ENCODE results near the gene SNCAIP. TPM values are rescaled to one million over a fixed set of nuclear protein-coding genes. Genes with fewer than 3 reads are reported as not detected.

SNCAIP gene
- total and polyA plus RNA-seq, 2 experiments from 2014 or later, result 6.1 to 11.9 TPM

DNA sequence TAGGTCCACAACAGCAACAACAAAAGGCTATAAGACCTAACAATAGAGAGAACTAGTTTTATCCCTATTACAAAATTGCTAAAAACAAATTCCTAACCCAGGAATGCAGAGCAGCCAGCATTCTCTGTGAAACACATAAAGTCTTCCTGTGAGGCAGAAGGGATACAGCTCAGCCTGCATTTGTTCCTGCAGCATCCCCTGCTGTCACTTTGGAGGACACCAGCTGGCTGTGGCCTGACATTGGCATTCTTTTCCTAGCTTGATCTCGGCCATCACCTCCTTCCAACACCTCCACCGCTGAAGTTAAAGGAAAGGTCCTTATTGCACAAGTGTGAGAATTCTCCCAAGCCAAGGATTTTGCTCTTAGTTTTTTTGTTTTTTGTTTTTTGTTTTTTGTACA, 186.1 kb downstream of the SNCAIP start:
- ATAC-seq, result peak; percentile 84

More for the DNA sequence above, 186.1 kb downstream of the SNCAIP start:
- H3K9me3 Mint-ChIP-seq, result no peaks in the 10 kb centered on the region; the same call in 2 of the 3 replicates
- H3K4me3 ChIP-seq, result no peak overlapping the region
- no peaks in the 10 kb centered on the region for H3K36me3 Mint-ChIP-seq (ENCODE audit: low read depth)
- TF ChIP-seq JUNB (IDR thresholded peaks at IDR 0.05; ENCODE audit: unreplicated experiment) (no peak), ZNF114 (CRISPR knock-in tag; IDR thresholded peaks at IDR 0.05) (no peak), POLR2AphosphoS5 (IDR thresholded peaks at IDR 0.05; ENCODE audit: low read depth) (no peak), CREB1 (CRISPR knock-in tag; IDR thresholded peaks at IDR 0.05; ENCODE audit: low read depth) (no peak), EZH2phosphoT487 (IDR thresholded peaks at IDR 0.05; ENCODE audit: unreplicated experiment) (no peak), EZH2 (IDR thresholded peaks at IDR 0.05; ENCODE audit: low read depth, unreplicated experiment) (no peak), STAT1 (IDR thresholded peaks at IDR 0.05; ENCODE audit: unreplicated experiment) (no peak)
- TF ChIP-seq, protein P1, sequence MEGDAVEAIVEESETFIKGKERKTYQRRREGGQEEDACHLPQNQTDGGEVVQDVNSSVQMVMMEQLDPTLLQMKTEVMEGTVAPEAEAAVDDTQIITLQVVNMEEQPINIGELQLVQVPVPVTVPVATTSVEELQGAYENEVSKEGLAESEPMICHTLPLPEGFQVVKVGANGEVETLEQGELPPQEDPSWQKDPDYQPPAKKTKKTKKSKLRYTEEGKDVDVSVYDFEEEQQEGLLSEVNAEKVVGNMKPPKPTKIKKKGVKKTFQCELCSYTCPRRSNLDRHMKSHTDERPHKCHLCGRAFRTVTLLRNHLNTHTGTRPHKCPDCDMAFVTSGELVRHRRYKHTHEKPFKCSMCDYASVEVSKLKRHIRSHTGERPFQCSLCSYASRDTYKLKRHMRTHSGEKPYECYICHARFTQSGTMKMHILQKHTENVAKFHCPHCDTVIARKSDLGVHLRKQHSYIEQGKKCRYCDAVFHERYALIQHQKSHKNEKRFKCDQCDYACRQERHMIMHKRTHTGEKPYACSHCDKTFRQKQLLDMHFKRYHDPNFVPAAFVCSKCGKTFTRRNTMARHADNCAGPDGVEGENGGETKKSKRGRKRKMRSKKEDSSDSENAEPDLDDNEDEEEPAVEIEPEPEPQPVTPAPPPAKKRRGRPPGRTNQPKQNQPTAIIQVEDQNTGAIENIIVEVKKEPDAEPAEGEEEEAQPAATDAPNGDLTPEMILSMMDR (conservative IDR thresholded peaks at IDR 0.05; ENCODE audit: low read depth in 2 of 2), result peak; percentile 61 to 97
- TF ChIP-seq, protein P2, sequence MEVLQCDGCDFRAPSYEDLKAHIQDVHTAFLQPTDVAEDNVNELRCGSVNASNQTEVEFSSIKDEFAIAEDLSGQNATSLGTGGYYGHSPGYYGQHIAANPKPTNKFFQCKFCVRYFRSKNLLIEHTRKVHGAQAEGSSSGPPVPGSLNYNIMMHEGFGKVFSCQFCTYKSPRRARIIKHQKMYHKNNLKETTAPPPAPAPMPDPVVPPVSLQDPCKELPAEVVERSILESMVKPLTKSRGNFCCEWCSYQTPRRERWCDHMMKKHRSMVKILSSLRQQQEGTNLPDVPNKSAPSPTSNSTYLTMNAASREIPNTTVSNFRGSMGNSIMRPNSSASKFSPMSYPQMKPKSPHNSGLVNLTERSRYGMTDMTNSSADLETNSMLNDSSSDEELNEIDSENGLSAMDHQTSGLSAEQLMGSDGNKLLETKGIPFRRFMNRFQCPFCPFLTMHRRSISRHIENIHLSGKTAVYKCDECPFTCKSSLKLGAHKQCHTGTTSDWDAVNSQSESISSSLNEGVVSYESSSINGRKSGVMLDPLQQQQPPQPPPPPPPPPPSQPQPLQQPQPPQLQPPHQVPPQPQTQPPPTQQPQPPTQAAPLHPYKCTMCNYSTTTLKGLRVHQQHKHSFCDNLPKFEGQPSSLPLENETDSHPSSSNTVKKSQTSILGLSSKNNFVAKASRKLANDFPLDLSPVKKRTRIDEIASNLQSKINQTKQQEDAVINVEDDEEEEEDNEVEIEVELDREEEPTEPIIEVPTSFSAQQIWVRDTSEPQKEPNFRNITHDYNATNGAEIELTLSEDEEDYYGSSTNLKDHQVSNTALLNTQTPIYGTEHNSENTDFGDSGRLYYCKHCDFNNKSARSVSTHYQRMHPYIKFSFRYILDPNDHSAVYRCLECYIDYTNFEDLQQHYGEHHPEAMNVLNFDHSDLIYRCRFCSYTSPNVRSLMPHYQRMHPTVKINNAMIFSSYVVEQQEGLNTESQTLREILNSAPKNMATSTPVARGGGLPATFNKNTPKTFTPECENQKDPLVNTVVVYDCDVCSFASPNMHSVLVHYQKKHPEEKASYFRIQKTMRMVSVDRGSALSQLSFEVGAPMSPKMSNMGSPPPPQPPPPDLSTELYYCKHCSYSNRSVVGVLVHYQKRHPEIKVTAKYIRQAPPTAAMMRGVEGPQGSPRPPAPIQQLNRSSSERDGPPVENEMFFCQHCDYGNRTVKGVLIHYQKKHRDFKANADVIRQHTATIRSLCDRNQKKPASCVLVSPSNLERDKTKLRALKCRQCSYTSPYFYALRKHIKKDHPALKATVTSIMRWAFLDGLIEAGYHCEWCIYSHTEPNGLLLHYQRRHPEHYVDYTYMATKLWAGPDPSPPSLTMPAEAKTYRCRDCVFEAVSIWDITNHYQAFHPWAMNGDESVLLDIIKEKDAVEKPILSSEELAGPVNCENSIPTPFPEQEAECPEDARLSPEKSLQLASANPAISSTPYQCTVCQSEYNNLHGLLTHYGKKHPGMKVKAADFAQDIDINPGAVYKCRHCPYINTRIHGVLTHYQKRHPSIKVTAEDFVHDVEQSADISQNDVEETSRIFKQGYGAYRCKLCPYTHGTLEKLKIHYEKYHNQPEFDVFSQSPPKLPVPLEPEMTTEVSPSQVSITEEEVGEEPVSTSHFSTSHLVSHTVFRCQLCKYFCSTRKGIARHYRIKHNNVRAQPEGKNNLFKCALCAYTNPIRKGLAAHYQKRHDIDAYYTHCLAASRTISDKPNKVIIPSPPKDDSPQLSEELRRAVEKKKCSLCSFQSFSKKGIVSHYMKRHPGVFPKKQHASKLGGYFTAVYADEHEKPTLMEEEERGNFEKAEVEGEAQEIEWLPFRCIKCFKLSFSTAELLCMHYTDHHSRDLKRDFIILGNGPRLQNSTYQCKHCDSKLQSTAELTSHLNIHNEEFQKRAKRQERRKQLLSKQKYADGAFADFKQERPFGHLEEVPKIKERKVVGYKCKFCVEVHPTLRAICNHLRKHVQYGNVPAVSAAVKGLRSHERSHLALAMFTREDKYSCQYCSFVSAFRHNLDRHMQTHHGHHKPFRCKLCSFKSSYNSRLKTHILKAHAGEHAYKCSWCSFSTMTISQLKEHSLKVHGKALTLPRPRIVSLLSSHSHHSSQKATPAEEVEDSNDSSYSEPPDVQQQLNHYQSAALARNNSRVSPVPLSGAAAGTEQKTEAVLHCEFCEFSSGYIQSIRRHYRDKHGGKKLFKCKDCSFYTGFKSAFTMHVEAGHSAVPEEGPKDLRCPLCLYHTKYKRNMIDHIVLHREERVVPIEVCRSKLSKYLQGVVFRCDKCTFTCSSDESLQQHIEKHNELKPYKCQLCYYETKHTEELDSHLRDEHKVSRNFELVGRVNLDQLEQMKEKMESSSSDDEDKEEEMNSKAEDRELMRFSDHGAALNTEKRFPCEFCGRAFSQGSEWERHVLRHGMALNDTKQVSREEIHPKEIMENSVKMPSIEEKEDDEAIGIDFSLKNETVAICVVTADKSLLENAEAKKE (CRISPR knock-in tag; IDR thresholded peaks at IDR 0.05), result peak; percentile 90
- TF ChIP-seq, protein P3, sequence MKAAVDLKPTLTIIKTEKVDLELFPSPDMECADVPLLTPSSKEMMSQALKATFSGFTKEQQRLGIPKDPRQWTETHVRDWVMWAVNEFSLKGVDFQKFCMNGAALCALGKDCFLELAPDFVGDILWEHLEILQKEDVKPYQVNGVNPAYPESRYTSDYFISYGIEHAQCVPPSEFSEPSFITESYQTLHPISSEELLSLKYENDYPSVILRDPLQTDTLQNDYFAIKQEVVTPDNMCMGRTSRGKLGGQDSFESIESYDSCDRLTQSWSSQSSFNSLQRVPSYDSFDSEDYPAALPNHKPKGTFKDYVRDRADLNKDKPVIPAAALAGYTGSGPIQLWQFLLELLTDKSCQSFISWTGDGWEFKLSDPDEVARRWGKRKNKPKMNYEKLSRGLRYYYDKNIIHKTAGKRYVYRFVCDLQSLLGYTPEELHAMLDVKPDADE (IDR thresholded peaks at IDR 0.05), result no peak
- TF ChIP-seq, protein P4, sequence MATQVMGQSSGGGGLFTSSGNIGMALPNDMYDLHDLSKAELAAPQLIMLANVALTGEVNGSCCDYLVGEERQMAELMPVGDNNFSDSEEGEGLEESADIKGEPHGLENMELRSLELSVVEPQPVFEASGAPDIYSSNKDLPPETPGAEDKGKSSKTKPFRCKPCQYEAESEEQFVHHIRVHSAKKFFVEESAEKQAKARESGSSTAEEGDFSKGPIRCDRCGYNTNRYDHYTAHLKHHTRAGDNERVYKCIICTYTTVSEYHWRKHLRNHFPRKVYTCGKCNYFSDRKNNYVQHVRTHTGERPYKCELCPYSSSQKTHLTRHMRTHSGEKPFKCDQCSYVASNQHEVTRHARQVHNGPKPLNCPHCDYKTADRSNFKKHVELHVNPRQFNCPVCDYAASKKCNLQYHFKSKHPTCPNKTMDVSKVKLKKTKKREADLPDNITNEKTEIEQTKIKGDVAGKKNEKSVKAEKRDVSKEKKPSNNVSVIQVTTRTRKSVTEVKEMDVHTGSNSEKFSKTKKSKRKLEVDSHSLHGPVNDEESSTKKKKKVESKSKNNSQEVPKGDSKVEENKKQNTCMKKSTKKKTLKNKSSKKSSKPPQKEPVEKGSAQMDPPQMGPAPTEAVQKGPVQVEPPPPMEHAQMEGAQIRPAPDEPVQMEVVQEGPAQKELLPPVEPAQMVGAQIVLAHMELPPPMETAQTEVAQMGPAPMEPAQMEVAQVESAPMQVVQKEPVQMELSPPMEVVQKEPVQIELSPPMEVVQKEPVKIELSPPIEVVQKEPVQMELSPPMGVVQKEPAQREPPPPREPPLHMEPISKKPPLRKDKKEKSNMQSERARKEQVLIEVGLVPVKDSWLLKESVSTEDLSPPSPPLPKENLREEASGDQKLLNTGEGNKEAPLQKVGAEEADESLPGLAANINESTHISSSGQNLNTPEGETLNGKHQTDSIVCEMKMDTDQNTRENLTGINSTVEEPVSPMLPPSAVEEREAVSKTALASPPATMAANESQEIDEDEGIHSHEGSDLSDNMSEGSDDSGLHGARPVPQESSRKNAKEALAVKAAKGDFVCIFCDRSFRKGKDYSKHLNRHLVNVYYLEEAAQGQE (IDR thresholded peaks at IDR 0.05; ENCODE audit: unreplicated experiment), result no peak
- H3K27me3 Mint-ChIP-seq (ENCODE audit: insufficient read depth, low read depth, poor library complexity), result peaks cover 4% of the 10 kb centered on the region
- no peaks in the 10 kb centered on the region for H4K20me1 ChIP-seq (replicated peaks; ENCODE audit: insufficient read depth)
- no peaks in the 10 kb centered on the region for H3K36me3 ChIP-seq (ENCODE audit: insufficient read depth)
- peak; percentile 87 for DNase-seq (ENCODE audit: low spot score)
- H3K9me2 ChIP-seq (ENCODE audit: insufficient read depth), result peaks cover 2% of the 10 kb centered on the region; the same call in 1 of the 2 replicates
- no peak overlapping the region for H2AFZ ChIP-seq
- H3K27ac ChIP-seq (ENCODE audit: low read depth), result no peak overlapping the region
- H3K4me1 ChIP-seq (ENCODE audit: insufficient read depth), result peaks cover 7% of the 10 kb centered on the region; the same call in 1 of the 2 replicates
- H3K4me2 ChIP-seq, result no peak overlapping the region
- H3K27me3 ChIP-seq (ENCODE audit: insufficient read depth), result no peaks in the 10 kb centered on the region
- H3K79me2 ChIP-seq (replicated peaks; ENCODE audit: insufficient read depth), result no peaks in the 10 kb centered on the region
- H3K4me1 Mint-ChIP-seq, result peaks cover 27% of the 10 kb centered on the region
- H3F3A ChIP-seq (replicated peaks; ENCODE audit: low read depth), result no peaks in the 10 kb centered on the region
- no peak overlapping the region; the same call in 2 of the 3 replicates for H3K4me3 Mint-ChIP-seq
- H3K27ac Mint-ChIP-seq, result no peak overlapping the region

Measured in GM23338 (cell line).